ENCODE data around the gene PRRX2. TPM values are rescaled to one million over a fixed set of nuclear protein-coding genes. Genes with fewer than 3 reads are reported as not detected.
A peak's percentile ranks its signal among the peaks of the same experiment; 100 is the strongest.

PRRX2 gene
- total and polyA plus RNA-seq, 9 of the 15 experiments (the other 6 are each of a cell fraction or from before 2014, with no cell fraction given), result 0.21 TPM; not detected in 8

DNA sequence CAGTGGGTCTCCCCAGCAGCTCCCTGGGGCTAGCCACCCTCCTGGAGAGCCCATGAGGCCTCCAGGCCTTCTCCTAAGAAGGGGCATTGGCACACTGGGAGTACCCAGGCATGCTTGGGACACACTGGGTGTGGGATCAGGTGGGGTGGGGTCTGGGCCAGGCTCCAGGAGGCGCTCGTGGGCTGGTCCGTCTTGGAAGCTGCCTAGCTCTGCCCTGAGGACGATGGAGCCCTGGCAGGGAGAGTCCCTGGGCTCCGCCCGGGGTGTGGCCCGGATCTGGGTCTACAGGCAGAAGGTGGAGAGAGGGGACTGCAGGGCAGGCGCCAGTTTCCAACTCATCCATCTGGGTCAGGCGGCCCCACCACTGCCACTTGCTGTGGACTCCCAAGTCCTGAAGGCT lies 2.4 kb downstream of the PRRX2 start:
- no peak overlapping the region for H3K4me3 ChIP-seq
- TF ChIP-seq KLF16 (IDR thresholded peaks at IDR 0.05) (no peak), STAT5A (IDR thresholded peaks at IDR 0.05; ENCODE audit: borderline replicate concordance, low read length) (no peak)
- H3K9me3 ChIP-seq (replicated peaks; ENCODE audit: control insufficient read depth, insufficient read depth, low read depth, low read length), result no peaks in the 10 kb centered on the region
- DNase-seq (ENCODE audit: extremely low read depth in 1 of 4, low spot score in 3 of 4), result peak in 1 of 4 experiments; percentile 27
- H3K4me1 ChIP-seq (replicated peaks in 1 of 2; ENCODE audit: control insufficient read depth in 2 of 2, insufficient read depth in 2 of 2, low read length in 2 of 2), result peaks cover 0 to 37% of the 10 kb centered on the region in 2 experiments; a peak in 2 of 5 replicates
- FAIRE-seq, result no peak
- in situ Hi-C loops (cut with MboI) (loop anchor here (10.0 to 25.0 kb wide), 2 partner anchors 669 to 757 kb away; no protein-coding TSS in a partner anchor), intact Hi-C loops (cut with micrococcal nuclease) (no loop called here)
- no peak overlapping the region for H2AFZ ChIP-seq (ENCODE audit: low read depth, low read length)
- H3K27me3 ChIP-seq (ENCODE audit: control insufficient read depth in 2 of 2, insufficient read depth in 2 of 2, low read length in 2 of 2), result peaks cover 18 to 54% of the 10 kb centered on the region in 2 experiments
- H4K20me1 ChIP-seq (replicated peaks; ENCODE audit: control insufficient read depth, insufficient read depth, low read length), result peaks cover 9% of the 10 kb centered on the region; the same call in 1 of the 2 replicates
- no peak for ATAC-seq
- no peaks in the 10 kb centered on the region; the same call in 2 of the 3 replicates for H3K36me3 ChIP-seq (ENCODE audit: control insufficient read depth, insufficient read depth, low read length)
- ChIA-PET POLR2A (no interaction called here), CTCF (ENCODE audit: low intra/inter-chr PET ratio) (no interaction called here)
- H3K9me1 ChIP-seq (ENCODE audit: control insufficient read depth, insufficient read depth, low read length), result peaks cover 3% of the 10 kb centered on the region
- no peak overlapping the region for H3K9ac ChIP-seq (ENCODE audit: insufficient read depth in 1 of 2, low read depth in 2 of 2, low read length in 2 of 2)
- H3K27ac ChIP-seq (ENCODE audit: extremely low read depth, low read depth, low read length), result no peak overlapping the region
- H3K4me2 ChIP-seq (ENCODE audit: insufficient read depth, low read length), result no peak overlapping the region
- 12% methylated on average over 8 of the region's 9 CpGs for WGBS (ENCODE audit: insufficient coverage, low coverage, missing lambda C conversion rate)
- no TSS peak for BruUV-seq (replicated peaks)
- no peaks in the 10 kb centered on the region for H3K79me2 ChIP-seq (ENCODE audit: control insufficient read depth, insufficient read depth, low read length)

DNA sequence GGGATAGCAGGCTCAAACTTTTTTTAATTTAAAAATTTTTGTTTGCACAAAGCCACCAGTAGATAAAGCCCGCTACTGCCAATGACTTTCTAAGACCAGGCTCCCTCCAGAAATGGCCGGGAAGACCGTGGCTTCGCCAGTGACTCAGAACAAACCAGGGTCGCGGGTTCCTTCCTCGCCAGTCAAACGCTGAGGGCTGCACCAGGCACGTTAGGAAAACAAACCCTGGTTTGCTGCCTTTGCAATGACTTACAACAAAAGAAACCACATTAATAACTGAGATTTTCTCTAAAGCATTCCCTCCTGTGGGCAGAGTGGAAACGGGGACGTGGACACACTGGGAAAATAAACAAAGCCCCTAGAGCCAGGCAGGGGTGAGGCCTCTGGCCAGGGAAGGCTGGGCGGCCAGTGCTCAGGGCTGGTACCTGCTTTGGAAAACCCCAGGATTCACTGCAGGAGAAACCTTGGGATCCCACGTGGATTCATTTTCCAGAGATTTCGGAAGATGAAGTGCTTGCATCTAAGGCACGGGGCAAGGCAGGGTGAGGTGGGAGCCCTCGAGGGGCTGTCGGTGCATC lies 3.8 kb downstream of the PRRX2 start:
- 30% methylated on average over 17 of the region's 17 CpGs for WGBS (ENCODE audit: insufficient coverage, low coverage, missing lambda C conversion rate)
- Histone ChIP-seq H3K36me3 (ENCODE audit: control insufficient read depth, insufficient read depth, low read length) (no peaks in the 10 kb centered on the region; the same call in 2 of the 3 replicates), H3K9me3 (replicated peaks; ENCODE audit: control insufficient read depth, insufficient read depth, low read depth, low read length) (no peaks in the 10 kb centered on the region), H4K20me1 (replicated peaks; ENCODE audit: control insufficient read depth, insufficient read depth, low read length) (peaks cover 9% of the 10 kb centered on the region; the same call in 1 of the 2 replicates), H2AFZ (ENCODE audit: low read depth, low read length) (no peak overlapping the region), H3K27me3 (ENCODE audit: control insufficient read depth in 2 of 2, insufficient read depth in 2 of 2, low read length in 2 of 2) (peaks cover 18 to 55% of the 10 kb centered on the region in 2 experiments), H3K27ac (ENCODE audit: extremely low read depth, low read depth, low read length) (no peak overlapping the region), H3K4me2 (ENCODE audit: insufficient read depth, low read length) (no peak overlapping the region), H3K4me1 (replicated peaks in 1 of 2; ENCODE audit: control insufficient read depth in 2 of 2, insufficient read depth in 2 of 2, low read length in 2 of 2) (peaks cover 0 to 44% of the 10 kb centered on the region in 2 experiments; a peak in 2 of 5 replicates), H3K4me3 (no peak overlapping the region), H3K9me1 (ENCODE audit: control insufficient read depth, insufficient read depth, low read length) (peaks cover 3% of the 10 kb centered on the region), H3K79me2 (ENCODE audit: control insufficient read depth, insufficient read depth, low read length) (no peaks in the 10 kb centered on the region), H3K9ac (ENCODE audit: insufficient read depth in 1 of 2, low read depth in 2 of 2, low read length in 2 of 2) (no peak overlapping the region)
- POLR2A ChIA-PET, result interaction anchor here (0.6 kb wide), 1 partner anchor 553 kb away, joined by 3 read pairs; no protein-coding TSS in a partner anchor
- CTCF ChIA-PET (ENCODE audit: low intra/inter-chr PET ratio), result no interaction called here
- DNase-seq (ENCODE audit: extremely low read depth in 1 of 4, low spot score in 3 of 4) (peak in 1 of 4 experiments; percentile 28), FAIRE-seq (no peak), ATAC-seq (no peak)
- intact Hi-C loops (cut with micrococcal nuclease), result no loop called here
- TSS peak; percentile 72 for BruUV-seq (replicated peaks)
- TF ChIP-seq CREM (IDR thresholded peaks at IDR 0.05; ENCODE audit: low read depth) (no peak), CXXC5 (CRISPR knock-in tag; IDR thresholded peaks at IDR 0.05) (0 out of 2 replicates have a peak, but pooled peaks have one; percentile 9), RBBP5 (IDR thresholded peaks at IDR 0.05; ENCODE audit: borderline replicate concordance, insufficient read depth, low read length, poor library complexity, severe bottlenecking) (no peak)
- in situ Hi-C loops (cut with MboI), result loop anchor here (10.0 to 25.0 kb wide), 2 partner anchors 668 to 756 kb away; no protein-coding TSS in a partner anchor

Measured in K562 (cell line).